AG09319 (cell line): Measurements from ENCODE around the gene MYO1D.
"Not testable (repeated sequence)": the region's sequence is repeated elsewhere in the genome, so short reads cannot be mapped to it uniquely, and the experiment has no call there.

Experiments used
- DNase-seq: peaks from one replicate; pipeline ENCODE4 v3.0.0-alpha.2; 2010; ENCODE audit warnings: low read depth; ENCODE audit errors: extremely low read depth
- TF ChIP-seq, protein P1 (sequence below): IDR thresholded peaks from 2 replicates; pipeline ENCODE4 v1.5.1; 2011; ENCODE audit warnings: low read depth, mild to moderate bottlenecking, inconsistent platforms, low read length, moderate library complexity

MYO1D gene

GRCh38 chr17:32453370-32453769 lies 423.6 kb downstream of the MYO1D start:
- TF ChIP-seq, protein P1, sequence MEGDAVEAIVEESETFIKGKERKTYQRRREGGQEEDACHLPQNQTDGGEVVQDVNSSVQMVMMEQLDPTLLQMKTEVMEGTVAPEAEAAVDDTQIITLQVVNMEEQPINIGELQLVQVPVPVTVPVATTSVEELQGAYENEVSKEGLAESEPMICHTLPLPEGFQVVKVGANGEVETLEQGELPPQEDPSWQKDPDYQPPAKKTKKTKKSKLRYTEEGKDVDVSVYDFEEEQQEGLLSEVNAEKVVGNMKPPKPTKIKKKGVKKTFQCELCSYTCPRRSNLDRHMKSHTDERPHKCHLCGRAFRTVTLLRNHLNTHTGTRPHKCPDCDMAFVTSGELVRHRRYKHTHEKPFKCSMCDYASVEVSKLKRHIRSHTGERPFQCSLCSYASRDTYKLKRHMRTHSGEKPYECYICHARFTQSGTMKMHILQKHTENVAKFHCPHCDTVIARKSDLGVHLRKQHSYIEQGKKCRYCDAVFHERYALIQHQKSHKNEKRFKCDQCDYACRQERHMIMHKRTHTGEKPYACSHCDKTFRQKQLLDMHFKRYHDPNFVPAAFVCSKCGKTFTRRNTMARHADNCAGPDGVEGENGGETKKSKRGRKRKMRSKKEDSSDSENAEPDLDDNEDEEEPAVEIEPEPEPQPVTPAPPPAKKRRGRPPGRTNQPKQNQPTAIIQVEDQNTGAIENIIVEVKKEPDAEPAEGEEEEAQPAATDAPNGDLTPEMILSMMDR: no peak
- no peak for DNase-seq

- TF ChIP-seq, protein P1: no peak
- no peak for DNase-seq
These were observed 424.6 kb downstream of the MYO1D start for GRCh38 chr17:32452281-32452680.

GRCh38 chr17:32451879-32452278 lies 425.0 kb downstream of the MYO1D start:
- TF ChIP-seq, protein P1: no peak
- no peak for DNase-seq

DNA sequence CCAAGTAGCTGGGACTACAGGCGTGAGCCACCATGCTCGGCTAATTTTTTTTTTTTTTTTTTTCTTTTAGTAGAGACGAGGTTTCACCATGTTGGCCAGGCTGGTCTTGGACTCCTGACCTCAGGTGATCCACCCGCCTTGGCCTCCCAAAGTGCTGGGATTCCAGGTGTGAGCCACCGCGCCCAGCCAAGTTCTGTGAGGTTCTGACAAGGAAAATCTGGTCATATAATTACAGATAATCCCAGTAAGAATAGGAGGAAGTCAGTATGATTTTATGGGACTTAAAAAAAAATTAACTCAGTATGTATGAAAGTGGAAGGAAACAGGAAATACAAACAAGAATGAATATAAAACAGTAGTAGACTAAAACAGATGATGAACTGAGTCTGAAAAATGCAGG lies 426.5 kb downstream of the MYO1D start:
- not testable (repeated sequence) for DNase-seq

DNA sequence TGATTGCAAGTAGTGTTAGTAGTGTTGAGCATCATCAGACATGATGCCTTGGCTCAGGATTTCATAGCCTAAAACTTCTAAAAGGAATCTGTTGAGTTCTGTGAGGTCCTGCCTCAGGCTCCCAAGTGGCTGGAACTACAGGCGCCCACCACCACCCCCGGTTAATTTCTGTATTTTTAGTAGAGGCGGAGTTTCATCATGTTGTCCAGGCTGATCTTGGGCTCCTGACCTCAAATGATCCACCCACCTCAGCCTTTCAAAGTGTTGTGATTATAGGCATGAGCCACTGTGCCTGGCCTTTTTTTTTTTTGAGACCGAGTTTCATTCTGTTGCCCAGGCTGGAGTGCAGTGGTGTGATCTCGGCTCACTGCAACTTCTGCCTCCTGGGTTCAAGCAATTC lies 427.0 kb downstream of the MYO1D start:
- TF ChIP-seq, protein P1: no peak
- no peak for DNase-seq

DNA sequence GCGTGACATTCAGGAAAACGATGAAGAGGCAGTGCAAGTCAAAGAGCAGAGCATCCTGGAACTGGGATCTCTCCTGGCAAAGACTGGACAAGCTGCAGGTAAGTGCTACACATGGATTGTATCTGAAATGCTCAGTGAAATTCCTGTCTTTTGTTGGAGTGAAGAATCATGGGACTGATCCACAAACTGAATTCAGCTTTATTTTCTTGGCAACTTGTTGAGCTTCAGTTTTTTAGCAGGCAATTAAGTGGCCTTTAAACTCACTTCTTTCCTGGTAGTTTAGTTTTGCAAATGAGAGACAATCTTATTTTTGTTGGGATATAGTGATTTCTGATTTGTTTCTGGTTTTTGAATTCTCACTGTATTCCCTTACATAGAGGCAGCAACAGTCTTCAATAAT lies 430.0 kb downstream of the MYO1D start:
- DNase-seq: no peak
- TF ChIP-seq, protein P1: no peak

DNA sequence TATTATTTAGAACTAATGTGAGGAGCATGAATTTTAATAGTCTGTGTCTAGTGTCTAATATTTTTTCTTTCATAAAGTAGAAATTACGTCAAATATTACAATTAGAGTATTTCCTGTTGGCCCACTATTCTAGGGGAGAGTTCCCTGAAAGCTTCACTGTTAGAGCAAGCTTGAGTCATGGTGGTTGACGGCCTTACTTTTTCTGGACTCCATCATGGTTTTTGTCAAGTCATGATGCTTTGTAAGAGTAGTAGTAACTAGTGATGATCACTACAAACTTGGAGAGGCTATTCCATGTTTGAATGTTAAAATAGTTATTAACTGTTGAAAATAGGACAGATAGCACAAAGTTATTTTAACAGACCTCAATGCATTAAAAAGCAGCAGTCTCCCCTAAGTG lies 431.0 kb downstream of the MYO1D start:
- TF ChIP-seq, protein P1: no peak
- no peak for DNase-seq

GRCh38 chr17:32445497-32445896 lies 431.4 kb downstream of the MYO1D start:
- no peak for DNase-seq
- TF ChIP-seq, protein P1: no peak
